GM19395 (cell line): ENCODE results near the gene ATP5F1D.

ENCODE experiments used
- ATAC-seq: cut with Tn5 transposase; IDR thresholded peaks from one replicate; pipeline ENCODE4 v1.9.1; 2021; ENCODE audit warnings: mild to moderate bottlenecking, moderate library complexity; ENCODE audit not compliant: unreplicated experiment

ATP5F1D gene

GRCh38 chr19:1290196-1290702 is 48.7 kb downstream of the ATP5F1D start:
- no peak for ATAC-seq

- no peak for ATAC-seq
These were observed 49.4 kb downstream of the ATP5F1D start for GRCh38 chr19:1290703-1291651.

- no peak for ATAC-seq
These were observed 50.3 kb downstream of the ATP5F1D start for GRCh38 chr19:1291761-1292418.

- no peak for ATAC-seq
These were observed 51.0 kb downstream of the ATP5F1D start for GRCh38 chr19:1292419-1293151.

GRCh38 chr19:1293782-1294604 is 52.4 kb downstream of the ATP5F1D start:
- no peak for ATAC-seq
